ENCODE data around the gene CTAG1B.
"Not testable (repeated sequence)": the region's sequence is repeated elsewhere in the genome, so short reads cannot be mapped to it uniquely, and the experiment has no call there.

Gene CTAG1B

DNA sequence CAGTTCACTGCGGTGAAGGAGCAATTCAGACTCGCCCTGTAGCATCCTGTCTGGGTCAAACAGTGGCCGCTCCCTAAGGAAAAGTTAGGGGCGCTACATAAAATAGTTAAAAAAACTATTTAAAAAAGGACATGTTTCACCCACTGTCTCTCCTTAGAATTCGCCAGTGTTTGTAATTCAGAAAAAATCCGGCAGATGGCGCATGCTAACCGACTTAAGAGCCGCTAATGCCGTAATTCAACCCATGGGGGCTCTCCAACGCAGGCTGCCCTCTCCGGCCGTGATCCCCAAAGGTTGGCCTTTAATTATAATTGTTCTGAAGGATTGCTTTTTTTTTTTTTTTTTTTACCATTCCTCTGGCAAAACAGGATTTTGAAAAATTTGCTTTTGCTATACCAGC is 28.7 kb downstream of the CTAG1B start:
- not testable (repeated sequence) for DNase-seq (ENCODE audit: low read depth in 3 of 3, low spot score in 1 of 3)

DNA sequence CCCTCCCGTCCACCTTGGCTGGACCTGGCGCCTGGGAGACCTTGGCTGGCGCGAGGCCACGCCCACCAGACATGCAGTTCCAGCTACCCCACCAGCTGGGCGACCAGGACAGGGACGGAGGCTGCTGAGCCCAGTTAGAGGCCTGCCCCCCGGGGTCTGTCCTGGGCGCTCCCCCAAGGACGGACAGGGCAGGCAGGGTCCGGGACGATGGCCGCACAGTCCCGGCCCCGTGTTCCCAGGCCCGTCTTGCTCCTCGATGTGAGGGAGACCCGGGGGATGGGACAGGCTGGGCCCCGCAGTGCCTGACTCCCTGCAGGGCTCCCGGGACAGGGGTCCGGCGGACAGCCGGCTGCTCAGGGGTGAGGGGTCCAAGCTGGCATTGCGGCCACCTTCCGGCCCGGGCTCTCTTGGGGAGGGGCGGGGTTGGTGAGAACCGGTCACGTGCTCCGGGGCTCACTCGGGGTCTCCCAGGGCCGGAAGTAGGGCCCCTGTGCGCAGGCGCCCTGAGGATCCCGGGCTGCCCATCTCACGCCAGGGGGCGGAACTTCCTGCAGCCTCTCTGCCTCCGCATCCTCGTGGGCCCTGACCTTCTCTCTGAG is 34.4 kb downstream of the CTAG1B start, which contains the start of gene CTAG1A:
CTAG1A (plus strand) TSS at position 549 of the 599 bp plus-strand sequence. CDS start 74 bp downstream, outside the sequence.
- not testable (repeated sequence) for DNase-seq (ENCODE audit: low read depth in 3 of 3, low spot score in 1 of 3)

DNA sequence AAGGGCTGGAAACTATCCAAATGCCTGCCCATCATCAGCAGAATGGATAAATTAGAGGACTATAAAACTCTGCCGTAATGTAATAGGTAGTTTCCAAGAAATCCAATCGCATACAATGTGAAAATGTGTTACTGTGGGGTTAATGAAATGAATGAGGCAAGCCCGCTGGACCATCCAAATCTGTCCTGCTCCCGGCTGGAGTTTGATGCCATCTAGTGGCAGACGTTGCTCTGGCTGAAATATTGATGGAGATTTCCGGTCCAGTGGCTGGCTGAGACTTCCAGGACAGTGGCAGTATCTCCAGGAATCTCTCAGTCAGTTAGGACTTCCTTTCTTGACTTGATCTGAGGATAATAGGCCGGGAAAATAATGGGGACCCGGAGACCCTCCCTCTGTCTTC is 36.1 kb downstream of the CTAG1B start:
- DNase-seq (ENCODE audit: low read depth in 3 of 3, low spot score in 1 of 3), result not testable (repeated sequence)

DNA sequence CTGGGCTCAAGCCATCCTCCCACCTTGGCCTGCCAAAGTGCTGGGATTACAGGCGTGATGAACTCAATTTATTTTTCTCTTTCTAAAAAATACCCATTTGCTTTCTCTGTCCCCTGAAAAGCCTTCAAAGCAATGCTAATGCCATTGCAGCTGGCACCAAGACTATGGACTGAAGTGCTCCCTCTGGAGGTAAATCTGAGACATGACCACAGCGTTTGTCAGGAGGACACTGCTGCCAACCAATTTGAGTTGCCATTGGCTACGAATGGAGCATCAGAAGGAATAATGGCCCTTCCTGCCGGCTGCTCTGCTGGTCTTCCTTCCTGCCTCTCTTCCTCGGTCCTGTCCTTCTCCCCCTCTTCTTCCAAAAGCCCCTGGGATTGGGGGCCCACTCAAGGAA is 44.0 kb downstream of the CTAG1B start:
- DNase-seq (ENCODE audit: low read depth in 3 of 3, low spot score in 1 of 3), result not testable (repeated sequence)

DNA sequence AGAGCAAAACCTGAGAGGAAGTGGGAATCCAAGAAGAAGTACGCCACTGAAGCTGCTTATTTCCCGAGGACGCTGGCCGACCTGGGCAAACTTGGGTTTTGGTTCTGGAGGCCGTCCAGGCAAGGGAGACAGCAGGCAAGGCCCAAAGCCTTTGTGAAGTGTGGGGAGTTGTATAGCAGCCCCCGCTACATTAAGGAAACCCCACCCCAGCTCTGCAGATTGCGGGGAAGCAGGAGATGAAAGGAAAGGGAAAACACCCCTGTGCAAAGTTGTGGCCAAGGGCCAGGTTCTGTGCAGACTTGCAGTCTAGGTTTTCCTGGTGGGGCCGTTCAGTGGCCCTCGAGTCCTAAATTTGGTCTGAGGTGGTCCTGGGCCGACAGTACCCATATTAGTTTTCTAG is 46.0 kb downstream of the CTAG1B start:
- DNase-seq (ENCODE audit: low read depth in 3 of 3, low spot score in 1 of 3), result not testable (repeated sequence)

DNA sequence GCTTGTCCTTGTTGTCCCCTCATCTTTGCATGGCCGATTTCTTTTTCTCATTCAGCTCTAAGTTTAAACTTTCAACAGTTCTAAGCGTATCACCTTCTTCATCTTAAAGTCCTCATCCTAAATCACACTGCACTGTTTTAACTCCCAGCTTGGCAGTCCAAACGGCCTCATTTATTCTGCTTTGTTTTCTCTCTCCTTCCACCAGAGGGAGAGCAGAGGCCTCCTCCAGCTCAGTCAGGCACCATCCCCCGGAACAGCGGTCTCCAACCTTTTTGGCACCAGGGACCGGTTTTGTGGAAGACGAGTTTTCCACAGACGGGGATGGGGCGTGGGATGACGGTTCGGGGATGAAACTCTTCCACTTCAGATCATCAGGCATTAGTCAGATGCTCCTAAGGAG is 48.7 kb downstream of the CTAG1B start:
- not testable (repeated sequence) for DNase-seq (ENCODE audit: low read depth in 3 of 3, low spot score in 1 of 3)

Data from stimulated activated CD4-positive, alpha-beta T cell treated with anti-CD3 and anti-CD28 coated beads, TNF-alpha, amount 100 ng/mL, for 1 hour (primary cell).